Duodenal mucosa (tissue), 2 donors: Measurements from ENCODE around the gene FBXO9.

Experiments used
- H3K27ac ChIP-seq: one replicate; pipeline ENCODE4 v1.7.0; 2013; ENCODE audit warnings: low read depth, low read length
- H3K27me3 ChIP-seq, 2 donors: one replicate each; pipeline ENCODE4 v1.7.0; 2013; ENCODE audit warnings: low read length in 2 of 2, control low read depth in 1 of 2; ENCODE audit not compliant: insufficient read depth in 2 of 2, control insufficient read depth in 1 of 2
- H3K36me3 ChIP-seq, 2 donors: one replicate each; pipeline ENCODE4 v1.7.0; 2013; ENCODE audit warnings: low read length in 2 of 2, control low read depth in 1 of 2; ENCODE audit not compliant: insufficient read depth in 2 of 2, control insufficient read depth in 1 of 2
- H3K4me1 ChIP-seq, 2 donors: one replicate each; pipeline ENCODE4 v1.7.0; 2013; ENCODE audit warnings: low read length in 2 of 2, control low read depth in 1 of 2; ENCODE audit not compliant: insufficient read depth in 2 of 2, control insufficient read depth in 1 of 2
- H3K4me3 ChIP-seq, 2 donors: one replicate each; pipeline ENCODE4 v1.7.0; 2013; ENCODE audit warnings: low read length in 2 of 2, low read depth in 1 of 2
- H3K9ac ChIP-seq, 2 donors: one replicate each; pipeline ENCODE4 v1.7.0; 2013; ENCODE audit warnings: low read length in 2 of 2, low read depth in 1 of 2
- H3K9me3 ChIP-seq, 2 donors: one replicate each; pipeline ENCODE4 v1.7.0; 2013; ENCODE audit warnings: low read length in 2 of 2, control low read depth in 1 of 2; ENCODE audit not compliant: control insufficient read depth in 1 of 2

FBXO9 gene

GRCh38 chr6:53142810-53143209 is 77.6 kb downstream of the FBXO9 start:
- H3K4me1 ChIP-seq: no peaks in the 10 kb centered on the region
- no peak overlapping the region for H3K27ac ChIP-seq
- H3K36me3 ChIP-seq: no peaks in the 10 kb centered on the region
- H3K27me3 ChIP-seq: no peaks in the 10 kb centered on the region
- no peak overlapping the region for H3K4me3 ChIP-seq
- H3K9ac ChIP-seq: no peak overlapping the region
- H3K9me3 ChIP-seq: no peaks in the 10 kb centered on the region

DNA sequence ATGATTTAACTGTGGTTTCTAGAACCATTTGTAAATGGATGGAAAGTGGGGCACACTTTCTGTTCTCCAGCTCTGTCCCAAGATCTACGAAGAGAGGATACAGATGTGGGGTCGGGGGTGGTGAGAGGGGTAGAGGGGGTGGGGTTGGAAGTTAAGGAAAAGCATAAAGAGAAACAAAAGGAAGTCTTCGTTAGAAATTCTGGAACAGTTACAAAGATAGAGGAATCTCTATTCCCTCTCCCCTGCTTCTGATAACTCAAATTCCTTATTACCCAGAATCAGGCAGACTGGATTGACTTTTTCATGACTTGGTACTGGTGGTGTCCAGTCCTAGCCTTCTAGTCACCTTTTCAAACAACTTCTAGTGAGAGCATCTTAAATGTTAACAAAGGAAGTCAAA is 78.5 kb downstream of the FBXO9 start:
- Histone ChIP-seq H3K27ac (no peak overlapping the region), H3K27me3 (no peaks in the 10 kb centered on the region), H3K9me3 (no peaks in the 10 kb centered on the region), H3K4me1 (no peaks in the 10 kb centered on the region), H3K9ac (no peak overlapping the region), H3K4me3 (no peak overlapping the region), H3K36me3 (no peaks in the 10 kb centered on the region)

DNA sequence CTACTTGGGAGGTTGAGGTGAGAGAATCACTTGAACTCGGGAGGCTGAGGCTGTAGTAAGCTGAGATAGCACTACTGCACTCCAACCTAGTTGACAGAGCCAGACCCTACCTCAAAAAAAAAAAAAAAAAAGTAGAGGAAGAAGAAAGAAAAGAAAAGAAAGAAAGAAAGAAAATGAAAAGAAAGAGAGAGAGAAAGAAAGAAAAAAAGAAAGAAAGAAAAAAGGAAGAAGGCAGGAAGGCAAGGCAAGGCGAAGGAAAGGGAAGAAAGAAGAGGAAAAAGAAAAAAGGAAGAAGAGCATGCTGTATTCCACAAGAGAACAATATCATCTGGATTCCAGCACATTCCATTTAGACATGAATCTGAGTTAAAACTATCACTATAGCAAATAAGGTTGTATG is 79.6 kb downstream of the FBXO9 start:
- Histone ChIP-seq H3K36me3 (no peaks in the 10 kb centered on the region), H3K27ac (no peak overlapping the region), H3K4me1 (no peaks in the 10 kb centered on the region), H3K9ac (no peak overlapping the region), H3K9me3 (no peaks in the 10 kb centered on the region), H3K4me3 (no peak overlapping the region), H3K27me3 (no peaks in the 10 kb centered on the region)

GRCh38 chr6:53148684-53149083 is 83.5 kb downstream of the FBXO9 start, which contains the start of gene GCM1:
Gene GCM1 (minus strand): TSS chr6:53148841. CDS start chr6:53145632, 3,209 bp downstream.
- no peak within 1 kb of the TSS for H3K4me3 ChIP-seq
- H3K27me3 ChIP-seq: no peaks in the 10 kb centered on the region
- H3K36me3 ChIP-seq: no peaks in the 10 kb centered on the region
- no peak within 1 kb of the TSS for H3K9ac ChIP-seq
- H3K4me1 ChIP-seq: no peaks in the 10 kb centered on the region
- H3K9me3 ChIP-seq: no peaks in the 10 kb centered on the region
- H3K27ac ChIP-seq: no peak within 1 kb of the TSS
